Cardiac septum (tissue), 1 donor: ENCODE measurements around the gene GM2A. TPM values are rescaled to one million over a fixed set of nuclear protein-coding genes. Genes with fewer than 3 reads are reported as not detected.
"Not testable (repeated sequence)": the region's sequence is repeated elsewhere in the genome, so short reads cannot be mapped to it uniquely, and the experiment has no call there.

ENCODE experiments used
- DNase-seq: peaks from one replicate; pipeline ENCODE4 v3.0.0-alpha.2; 2020; ENCODE audit warnings: low spot score
- intact Hi-C: fragments of 100-400 bp; cut with DNase I; formaldehyde crosslinking; loops from one replicate; pipeline ENCODE4 v1.14.0; 2022
- total RNA-seq: library from RNA; stranded (reverse); fragmentation: NEBNext Ultra II Directional; extraction: Animal tissue kit (Norgen Biotek cat#: 25700); gene quantifications from one replicate; pipeline ENCODE4 v1.2.1, GENCODE V29; 2021
- donor health status: DM: no; HTN: no; CAD: no.

The GM2A gene
- total RNA-seq, 1 donor from 2014 or later: 29.4 TPM

- intact Hi-C loops: no loop called here
- no peak for DNase-seq
Measured at GRCh38 chr5:151248651-151249050, 4.3 kb upstream of the GM2A start.

DNA sequence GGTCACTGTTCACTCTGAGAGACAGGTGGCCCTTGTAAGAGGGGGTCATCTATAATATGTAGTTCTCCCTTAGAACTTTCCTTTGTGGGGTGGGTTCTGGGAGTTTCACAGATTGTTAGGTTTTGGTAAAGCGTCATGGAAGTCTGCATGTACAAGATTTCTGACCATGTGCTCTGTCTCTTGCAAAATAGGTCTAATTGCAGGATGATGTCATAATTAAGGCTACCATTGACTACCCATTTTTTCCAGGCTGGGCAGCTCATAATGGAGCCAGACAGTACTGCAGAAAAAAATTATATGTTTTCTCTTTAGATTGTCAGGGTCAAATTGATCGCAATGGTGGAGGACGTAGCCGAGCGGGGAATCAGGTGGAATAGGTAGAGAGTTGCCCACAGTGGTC lies 3.7 kb upstream of the GM2A start:
- intact Hi-C loops: no loop called here
- DNase-seq: no peak

GRCh38 chr5:151250346-151251000 lies 2.5 kb upstream of the GM2A start:
- no peak for DNase-seq
- intact Hi-C loops: no loop called here

DNA sequence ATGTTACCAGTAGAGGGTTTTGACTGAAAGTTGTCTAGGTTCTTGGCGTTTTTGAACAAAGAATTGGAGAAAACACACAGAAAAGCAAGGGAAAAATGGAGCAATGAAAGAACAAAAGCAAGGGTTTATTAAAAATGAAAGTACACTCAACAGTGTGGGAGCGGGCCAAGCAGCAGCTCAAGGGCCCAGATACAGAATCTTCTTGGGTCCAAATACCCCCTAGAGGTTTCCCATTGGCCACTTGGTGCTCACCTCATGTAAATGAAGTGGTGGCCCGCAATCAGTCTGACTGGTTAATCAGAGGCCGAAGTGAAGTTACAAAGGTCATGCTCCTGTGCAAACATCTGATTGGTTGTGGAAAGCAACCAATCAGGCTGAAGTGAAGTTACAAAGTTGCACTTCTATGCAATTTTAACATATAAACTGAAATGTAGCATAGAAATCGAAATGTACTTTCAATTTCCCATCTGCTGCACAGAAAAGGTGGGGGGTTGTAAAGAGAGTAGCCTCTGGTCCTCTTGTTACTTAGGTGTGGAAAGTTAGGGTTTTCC lies 1.9 kb upstream of the GM2A start:
- intact Hi-C loops: no loop called here
- DNase-seq: no peak

DNA sequence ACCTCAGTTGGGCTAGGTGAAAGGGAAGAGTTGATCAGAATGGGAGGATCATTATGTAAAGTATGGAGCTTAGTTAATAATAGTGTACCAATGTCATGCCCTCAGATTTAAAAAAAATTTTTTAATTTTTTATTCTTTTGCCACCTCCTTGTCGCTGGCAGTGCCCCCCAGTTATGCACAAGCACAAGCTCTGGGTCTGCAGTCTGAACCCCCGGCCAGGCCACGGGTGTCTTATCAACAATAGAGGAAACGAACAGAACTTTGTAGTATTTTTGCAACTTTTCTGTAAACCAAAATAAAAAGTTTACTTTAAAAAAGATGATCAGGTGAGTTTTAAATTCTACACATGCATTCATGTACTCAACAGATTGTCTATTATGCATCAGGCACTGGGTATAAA lies 1.4 kb upstream of the GM2A start:
- intact Hi-C loops: no loop called here
- no peak for DNase-seq

- intact Hi-C loops: no loop called here
- DNase-seq: no peak
Measured at GRCh38 chr5:151253605-151253950, 593 bp downstream of the GM2A start.

GRCh38 chr5:151254556-151254955 lies 1.6 kb downstream of the GM2A start:
- no peak for DNase-seq
- intact Hi-C loops: no loop called here

GRCh38 chr5:151254990-151255389 lies 2.0 kb downstream of the GM2A start:
- DNase-seq, intact Hi-C loops: not testable (repeated sequence)

DNA sequence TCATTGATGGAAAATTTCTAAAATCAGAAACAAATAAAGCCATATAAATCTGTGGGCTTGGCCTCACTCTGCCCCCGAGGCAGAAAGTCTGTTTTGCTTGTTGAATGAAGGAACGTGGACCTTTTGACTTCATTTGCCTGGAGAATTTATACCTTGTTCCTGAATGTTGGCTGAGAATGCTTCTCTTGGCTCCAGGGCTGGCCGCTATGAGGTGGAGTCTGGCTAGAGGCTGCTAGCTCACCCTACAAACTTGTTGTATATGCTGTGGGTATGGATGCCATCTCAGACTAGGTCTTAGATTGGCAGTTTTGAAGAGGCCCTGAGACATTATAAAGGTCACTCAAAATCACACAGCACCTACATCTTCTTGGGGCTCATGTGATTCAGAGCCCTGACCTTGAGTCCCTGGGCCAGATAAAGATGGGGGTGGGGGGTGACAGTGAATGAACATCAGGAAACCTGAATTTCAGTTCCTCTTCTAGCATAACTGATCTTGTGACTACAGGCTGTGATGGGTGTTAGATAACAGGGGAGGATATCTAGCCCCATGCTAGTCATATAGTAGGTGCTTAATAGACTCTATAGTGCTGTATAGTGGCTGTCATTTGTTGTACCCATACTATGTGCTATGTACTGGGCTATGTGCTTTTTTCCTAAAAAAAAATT lies 2.8 kb downstream of the GM2A start:
- no peak for DNase-seq
- intact Hi-C loops: no loop called here

- intact Hi-C loops: no loop called here
- no peak for DNase-seq
Measured at GRCh38 chr5:151257731-151258181, 4.8 kb downstream of the GM2A start.

- intact Hi-C loops: no loop called here
- no peak for DNase-seq
Measured at GRCh38 chr5:151258201-151258611, 5.2 kb downstream of the GM2A start.

- no peak for DNase-seq
- intact Hi-C loops: no loop called here
Measured at GRCh38 chr5:151258816-151259215, 5.8 kb downstream of the GM2A start.

DNA sequence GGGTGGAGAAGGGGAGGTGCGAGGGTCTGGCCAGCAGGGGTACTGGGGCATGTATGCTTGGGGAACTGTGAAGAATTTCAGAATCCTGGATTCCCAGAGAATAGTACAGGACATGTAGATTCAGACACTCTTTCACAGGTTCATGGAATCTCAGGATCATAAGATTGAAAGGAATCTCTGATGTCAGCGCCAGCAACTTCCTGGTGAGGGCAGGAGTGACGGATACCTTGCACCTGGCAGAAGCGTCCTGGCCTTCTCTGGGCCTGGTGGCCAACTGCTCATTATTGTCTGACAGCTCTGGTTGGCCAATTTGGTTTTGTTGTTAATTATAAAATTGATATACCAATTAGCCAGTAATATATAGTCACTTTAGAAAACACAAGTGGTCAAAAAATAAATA lies 6.9 kb downstream of the GM2A start:
- intact Hi-C loops: no loop called here
- DNase-seq: no peak

DNA sequence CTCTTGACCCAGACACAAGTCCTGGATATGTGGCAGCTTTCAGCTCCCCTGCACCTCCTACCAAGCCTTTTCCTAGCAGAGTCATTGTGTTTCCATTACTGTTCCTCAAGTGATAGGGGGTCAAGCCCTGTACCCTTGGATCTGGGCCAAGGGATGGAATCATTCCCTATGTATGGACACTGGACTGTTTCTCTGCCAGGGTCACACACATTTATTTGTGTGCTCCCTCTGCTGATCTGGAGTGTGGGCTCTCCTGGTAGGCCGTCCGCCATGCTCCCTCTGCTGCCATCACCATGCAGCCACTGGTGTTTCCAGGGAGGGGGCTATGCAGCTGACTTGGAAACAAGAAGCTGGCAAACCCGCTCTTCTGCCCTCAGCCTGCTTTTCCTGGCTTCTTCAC lies 9.5 kb downstream of the GM2A start:
- intact Hi-C loops: no loop called here
- no peak for DNase-seq

GRCh38 chr5:151264113-151264512 lies 11.1 kb downstream of the GM2A start:
- no peak for DNase-seq
- intact Hi-C loops: no loop called here

DNA sequence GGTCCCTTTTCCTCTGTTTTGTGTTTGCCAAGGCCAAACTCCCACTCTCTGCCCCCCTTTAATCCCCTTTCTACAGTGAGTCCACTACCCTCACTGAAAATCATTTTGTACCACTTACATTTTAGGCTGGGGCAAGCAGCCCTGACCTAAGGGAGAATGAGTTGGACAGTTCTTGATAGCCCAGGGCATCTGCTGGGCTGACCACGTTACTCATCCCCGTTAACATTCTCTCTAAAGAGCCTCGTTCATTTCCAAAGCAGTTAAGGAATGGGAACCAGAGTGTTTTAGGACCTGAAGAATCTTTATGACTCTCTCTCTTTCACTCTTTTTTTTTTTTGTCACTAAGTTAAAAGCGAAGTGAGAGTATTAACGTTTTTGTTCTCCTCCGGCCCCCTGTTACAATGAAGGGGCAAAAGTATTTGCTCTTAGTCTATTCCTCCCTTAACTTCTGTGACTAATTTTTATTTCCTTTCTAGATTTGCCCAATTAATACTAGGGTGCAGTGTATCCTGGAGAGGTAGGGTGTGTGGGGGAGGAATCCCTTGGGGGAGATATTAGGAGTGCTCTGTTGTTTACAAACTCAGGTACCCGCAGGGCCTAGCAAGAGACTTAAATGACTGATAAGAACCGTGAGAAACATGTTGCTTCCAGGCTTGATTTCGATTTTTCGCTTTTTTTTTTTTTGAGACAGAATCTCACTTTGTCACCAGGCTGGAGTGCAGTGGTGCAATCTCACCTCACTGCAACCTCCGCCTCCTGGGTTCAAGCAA lies 14.7 kb downstream of the GM2A start:
- intact Hi-C loops: no loop called here
- DNase-seq: no peak

GRCh38 chr5:151270599-151270998 lies 17.6 kb downstream of the GM2A start:
- intact Hi-C loops: no loop called here
- no peak for DNase-seq

DNA sequence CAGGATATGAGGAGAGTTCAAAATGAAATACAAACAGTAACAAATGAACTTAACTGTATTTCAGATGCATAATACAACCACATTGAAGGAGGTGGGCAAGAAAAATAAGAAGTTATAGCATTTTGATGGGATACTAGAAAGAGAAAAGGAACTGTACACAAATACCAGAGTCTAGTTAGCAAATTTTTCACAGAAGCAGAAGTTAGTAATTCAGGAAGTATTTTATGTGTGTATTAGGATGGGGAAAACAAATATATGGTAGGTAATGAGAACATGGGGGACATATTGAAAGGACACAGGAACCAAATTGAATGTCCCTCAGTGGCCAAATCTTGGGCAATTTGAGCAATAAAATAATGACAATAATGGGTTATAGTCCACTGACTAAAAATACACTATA lies 18.4 kb downstream of the GM2A start:
- no peak for DNase-seq
- intact Hi-C loops: no loop called here

- DNase-seq: no peak
- intact Hi-C loops: no loop called here
Measured at GRCh38 chr5:151274666-151275065, 21.7 kb downstream of the GM2A start.

GRCh38 chr5:151275803-151276202 lies 22.8 kb downstream of the GM2A start:
- DNase-seq: no peak

DNA sequence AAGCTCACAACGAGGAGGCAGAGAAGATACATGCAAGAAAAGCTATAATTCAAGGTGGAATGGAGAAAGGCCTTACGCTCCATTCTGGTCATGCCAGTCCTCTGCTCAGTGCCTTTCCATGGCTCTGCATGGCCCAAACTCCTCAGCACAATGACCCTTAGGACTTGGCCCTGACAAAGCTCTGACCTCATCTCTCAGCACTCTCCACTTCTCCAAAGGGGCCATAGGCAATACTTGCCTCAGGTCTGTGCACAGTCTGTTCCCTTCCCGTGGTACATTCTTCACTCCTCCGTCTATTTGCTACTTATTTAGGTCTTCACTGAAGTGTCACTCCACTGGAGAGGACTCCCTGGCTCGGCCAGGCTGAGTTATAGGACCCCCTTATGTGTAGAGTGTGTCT lies 25.9 kb downstream of the GM2A start:
- intact Hi-C loops: no loop called here
- DNase-seq: no peak

More at GRCh38 chr5:151275803-151276202, 22.8 kb downstream of the GM2A start:
- intact Hi-C loops: no loop called here
